ENCODE results near the gene SEZ6.

- TF ChIP-seq, protein P1, sequence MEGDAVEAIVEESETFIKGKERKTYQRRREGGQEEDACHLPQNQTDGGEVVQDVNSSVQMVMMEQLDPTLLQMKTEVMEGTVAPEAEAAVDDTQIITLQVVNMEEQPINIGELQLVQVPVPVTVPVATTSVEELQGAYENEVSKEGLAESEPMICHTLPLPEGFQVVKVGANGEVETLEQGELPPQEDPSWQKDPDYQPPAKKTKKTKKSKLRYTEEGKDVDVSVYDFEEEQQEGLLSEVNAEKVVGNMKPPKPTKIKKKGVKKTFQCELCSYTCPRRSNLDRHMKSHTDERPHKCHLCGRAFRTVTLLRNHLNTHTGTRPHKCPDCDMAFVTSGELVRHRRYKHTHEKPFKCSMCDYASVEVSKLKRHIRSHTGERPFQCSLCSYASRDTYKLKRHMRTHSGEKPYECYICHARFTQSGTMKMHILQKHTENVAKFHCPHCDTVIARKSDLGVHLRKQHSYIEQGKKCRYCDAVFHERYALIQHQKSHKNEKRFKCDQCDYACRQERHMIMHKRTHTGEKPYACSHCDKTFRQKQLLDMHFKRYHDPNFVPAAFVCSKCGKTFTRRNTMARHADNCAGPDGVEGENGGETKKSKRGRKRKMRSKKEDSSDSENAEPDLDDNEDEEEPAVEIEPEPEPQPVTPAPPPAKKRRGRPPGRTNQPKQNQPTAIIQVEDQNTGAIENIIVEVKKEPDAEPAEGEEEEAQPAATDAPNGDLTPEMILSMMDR (conservative IDR thresholded peaks at IDR 0.05 in 1 of 2, IDR thresholded peaks at IDR 0.05 in 1 of 2; ENCODE audit: low read depth in 1 of 2, low read length in 2 of 2), result no peak
- TF ChIP-seq EZH2 (IDR thresholded peaks at IDR 0.05; ENCODE audit: low read length, missing control alignments), result no peak
Measured at GRCh38 chr17:29045734-29046472, 40.1 kb upstream of the SEZ6 start.
